Stimulated activated CD8-positive, alpha-beta memory T cell treated with anti-CD3 and anti-CD28 coated beads, Interleukin-4, amount 100 ng/mL, for 4 hours (primary cell): Measurements from ENCODE around the gene COCH.

Experiments used
- DNase-seq, 2 donors: peaks; one replicate each; pipeline ENCODE4 v3.0.0-alpha.2; 2020; ENCODE audit warnings: low read depth in 2 of 2, low spot score in 1 of 2

The COCH gene

GRCh38 chr14:30874120-30874998 lies at the start of gene COCH:
Gene COCH, plus strand, starts transcription at chr14:30874559. Its CDS starts 380 bp downstream, at chr14:30874939.
- DNase-seq, result no peak

- DNase-seq, result no peak
These were observed 48.3 kb upstream of the COCH start for GRCh38 chr14:30826070-30826469.

- no peak for DNase-seq
These were observed 44.5 kb upstream of the COCH start for GRCh38 chr14:30829853-30830252.

- DNase-seq, result no peak
These were observed 40.0 kb upstream of the COCH start for GRCh38 chr14:30834353-30834752.

GRCh38 chr14:30838351-30838750 lies 36.0 kb upstream of the COCH start:
- DNase-seq, result no peak

- DNase-seq, result no peak
These were observed 34.1 kb upstream of the COCH start for GRCh38 chr14:30840086-30840779.

GRCh38 chr14:30842431-30842830 lies 31.9 kb upstream of the COCH start:
- DNase-seq, result no peak

GRCh38 chr14:30848449-30849240 lies 25.7 kb upstream of the COCH start:
- DNase-seq, result no peak

GRCh38 chr14:30849354-30849753 lies 25.0 kb upstream of the COCH start:
- DNase-seq, result no peak

- no peak for DNase-seq
These were observed 24.4 kb upstream of the COCH start for GRCh38 chr14:30849983-30850382.

- DNase-seq, result no peak
These were observed 20.4 kb upstream of the COCH start for GRCh38 chr14:30853946-30854345.

GRCh38 chr14:30854492-30854891 lies 19.9 kb upstream of the COCH start:
- no peak for DNase-seq

- no peak for DNase-seq
These were observed 18.9 kb upstream of the COCH start for GRCh38 chr14:30855345-30856037.

- no peak for DNase-seq
These were observed 13.2 kb upstream of the COCH start for GRCh38 chr14:30861200-30861599.

GRCh38 chr14:30864934-30865333 lies 9.4 kb upstream of the COCH start:
- DNase-seq, result no peak

- DNase-seq, result no peak
These were observed 5.6 kb upstream of the COCH start for GRCh38 chr14:30868736-30869135.

- DNase-seq, result no peak
These were observed 4.7 kb upstream of the COCH start for GRCh38 chr14:30869551-30870155.

- no peak for DNase-seq
These were observed 1.8 kb upstream of the COCH start for GRCh38 chr14:30872602-30873001.

GRCh38 chr14:30873308-30874119 lies 845 bp upstream of the COCH start:
- DNase-seq, result no peak
